ENCODE data around the gene KANSL1.

The KANSL1 gene

GRCh38 chr17:45996282-45996937 is 196.8 kb downstream of the KANSL1 start:
- DNase-seq = no peak

GRCh38 chr17:45995627-45996270 is 197.5 kb downstream of the KANSL1 start:
- DNase-seq = no peak

GRCh38 chr17:45994987-45995386 is 198.2 kb downstream of the KANSL1 start:
- DNase-seq = no peak

GRCh38 chr17:45993962-45994627 is 199.1 kb downstream of the KANSL1 start:
- no peak for DNase-seq

- DNase-seq = no peak
These were observed 200.3 kb downstream of the KANSL1 start for GRCh38 chr17:45992904-45993303.

- no peak for DNase-seq
These were observed 201.1 kb downstream of the KANSL1 start for GRCh38 chr17:45992175-45992574.

- DNase-seq = no peak
These were observed 201.9 kb downstream of the KANSL1 start for GRCh38 chr17:45991341-45991740.

GRCh38 chr17:45990886-45991285 is 202.3 kb downstream of the KANSL1 start:
- DNase-seq = no peak

- no peak for DNase-seq
These were observed 203.5 kb downstream of the KANSL1 start for GRCh38 chr17:45989759-45990158.

- DNase-seq = no peak
These were observed 205.5 kb downstream of the KANSL1 start for GRCh38 chr17:45987706-45988105.

- DNase-seq = no peak
These were observed 207.2 kb downstream of the KANSL1 start for GRCh38 chr17:45986056-45986455.

GRCh38 chr17:45985447-45985846 is 207.8 kb downstream of the KANSL1 start:
- DNase-seq = no peak

- DNase-seq = no peak
These were observed 208.9 kb downstream of the KANSL1 start for GRCh38 chr17:45984368-45984767.

- no peak for DNase-seq
These were observed 209.5 kb downstream of the KANSL1 start for GRCh38 chr17:45983614-45984310.

- DNase-seq = no peak
These were observed 210.2 kb downstream of the KANSL1 start for GRCh38 chr17:45982791-45983613.

- no peak for DNase-seq
These were observed 211.9 kb downstream of the KANSL1 start for GRCh38 chr17:45981306-45981705.

GRCh38 chr17:45980855-45981254 is 212.4 kb downstream of the KANSL1 start:
- no peak for DNase-seq

All from activated naive CD4-positive, alpha-beta T cell treated with Interleukin-2 at 50 U/mL for 16 hours (primary cell).